PC-9 (cell line): ENCODE measurements around the gene DCAF15.

ENCODE experiments used
- EZH2 ChIP-seq: fragments of 200-600 bp; sonication (generic); IDR thresholded peaks from 2 replicates; pipeline ENCODE4 v1.8.0; 2017; ENCODE audit warnings: antibody characterized with exemption, low read depth
- TF ChIP-seq, protein P1 (sequence below): fragments of 200-600 bp; sonication (generic); conservative IDR thresholded peaks from 2 replicates; pipeline ENCODE4 v1.6.1; 2017; ENCODE audit warnings: mixed run types, antibody characterized with exemption, mild to moderate bottlenecking, moderate library complexity

GRCh38 chr19:13929340-13929739 is 23.0 kb upstream of the DCAF15 start:
- TF ChIP-seq, protein P1, sequence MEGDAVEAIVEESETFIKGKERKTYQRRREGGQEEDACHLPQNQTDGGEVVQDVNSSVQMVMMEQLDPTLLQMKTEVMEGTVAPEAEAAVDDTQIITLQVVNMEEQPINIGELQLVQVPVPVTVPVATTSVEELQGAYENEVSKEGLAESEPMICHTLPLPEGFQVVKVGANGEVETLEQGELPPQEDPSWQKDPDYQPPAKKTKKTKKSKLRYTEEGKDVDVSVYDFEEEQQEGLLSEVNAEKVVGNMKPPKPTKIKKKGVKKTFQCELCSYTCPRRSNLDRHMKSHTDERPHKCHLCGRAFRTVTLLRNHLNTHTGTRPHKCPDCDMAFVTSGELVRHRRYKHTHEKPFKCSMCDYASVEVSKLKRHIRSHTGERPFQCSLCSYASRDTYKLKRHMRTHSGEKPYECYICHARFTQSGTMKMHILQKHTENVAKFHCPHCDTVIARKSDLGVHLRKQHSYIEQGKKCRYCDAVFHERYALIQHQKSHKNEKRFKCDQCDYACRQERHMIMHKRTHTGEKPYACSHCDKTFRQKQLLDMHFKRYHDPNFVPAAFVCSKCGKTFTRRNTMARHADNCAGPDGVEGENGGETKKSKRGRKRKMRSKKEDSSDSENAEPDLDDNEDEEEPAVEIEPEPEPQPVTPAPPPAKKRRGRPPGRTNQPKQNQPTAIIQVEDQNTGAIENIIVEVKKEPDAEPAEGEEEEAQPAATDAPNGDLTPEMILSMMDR: no peak
- no peak for TF ChIP-seq EZH2
